HG03558 (cell line): ENCODE results near the gene DBH.

Experiments used
- ATAC-seq: cut with Tn5 transposase; IDR thresholded peaks from one replicate; pipeline ENCODE4 v1.9.1; 2021; ENCODE audit warnings: moderate number of reproducible peaks; ENCODE audit not compliant: unreplicated experiment; ENCODE audit errors: extremely low read depth

DBH gene

DNA sequence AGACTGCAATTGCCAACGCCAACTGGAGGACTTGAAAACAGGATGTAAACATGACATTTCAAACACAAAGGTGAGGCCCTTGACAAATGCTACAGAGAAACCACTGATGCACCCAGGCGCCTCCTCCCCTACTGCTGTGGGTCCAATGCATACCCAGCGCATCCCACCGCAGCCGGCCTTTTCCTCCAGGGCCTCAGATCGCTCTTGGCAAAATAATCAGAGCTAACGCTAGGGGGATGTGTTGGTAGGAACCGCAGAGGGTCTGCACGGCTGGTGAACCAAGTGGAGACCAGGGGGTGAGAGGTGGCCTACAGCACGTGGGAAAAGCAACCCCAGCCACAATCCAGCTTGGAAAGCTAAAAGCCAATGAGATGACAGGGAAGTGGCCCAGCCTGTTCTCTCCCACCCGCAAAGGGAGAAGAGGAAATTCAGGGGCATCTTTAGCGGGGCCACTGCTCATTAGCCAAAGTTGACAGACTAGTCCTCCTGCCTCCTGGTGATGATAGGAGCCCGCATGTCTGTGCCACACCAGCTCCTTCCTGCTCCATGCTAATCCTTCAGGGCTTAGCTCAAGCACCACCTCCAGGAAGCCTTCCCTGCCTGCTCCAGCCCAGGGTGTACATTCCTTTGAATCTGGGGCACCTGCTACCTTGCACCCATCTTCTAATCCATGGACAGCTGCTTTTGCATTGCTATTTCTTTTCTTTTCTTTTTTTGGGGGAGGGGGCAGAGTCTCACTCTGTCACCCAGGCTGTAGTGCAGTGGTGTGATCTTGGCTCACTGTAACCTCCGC lies 32.8 kb upstream of the DBH start:
- ATAC-seq, result no peak

DNA sequence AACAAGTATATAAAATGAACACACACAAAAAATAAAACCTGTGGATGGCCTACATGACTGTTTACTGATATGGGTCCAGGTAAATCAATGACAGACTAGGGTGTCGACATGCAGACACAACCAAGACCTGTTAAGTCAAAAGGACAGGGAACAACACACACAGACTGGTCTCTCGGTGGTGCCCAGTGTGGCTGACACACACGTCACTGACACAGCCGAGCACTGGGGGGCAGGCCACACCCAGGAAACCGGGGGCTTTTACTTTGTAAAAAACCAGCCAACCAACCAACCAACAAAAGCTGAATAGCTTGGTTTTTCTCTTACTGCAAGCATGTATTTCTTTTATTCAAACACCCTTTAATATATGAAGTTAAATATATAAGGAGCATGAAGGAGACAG lies 31.9 kb upstream of the DBH start:
- ATAC-seq, result no peak

DNA sequence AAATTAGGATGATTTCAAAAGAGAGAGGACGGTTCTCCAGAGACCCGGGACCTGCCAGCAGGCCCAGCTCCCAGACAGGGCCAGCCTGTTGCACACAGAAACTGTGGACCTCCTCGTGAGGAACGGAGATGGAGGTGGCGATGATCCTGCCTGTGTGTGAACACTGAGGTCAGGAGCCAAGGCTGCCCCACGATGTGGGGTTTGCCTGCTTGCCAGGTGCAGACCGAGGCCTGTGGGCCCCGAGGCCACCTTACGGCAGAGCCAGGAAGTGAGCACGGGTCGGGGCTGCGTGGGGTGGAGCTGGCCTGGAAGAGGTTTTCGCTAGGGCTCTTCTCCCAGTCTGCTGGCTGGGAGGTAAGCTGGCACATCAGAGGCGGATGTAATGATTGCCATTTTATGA lies 31.3 kb upstream of the DBH start:
- ATAC-seq, result no peak

DNA sequence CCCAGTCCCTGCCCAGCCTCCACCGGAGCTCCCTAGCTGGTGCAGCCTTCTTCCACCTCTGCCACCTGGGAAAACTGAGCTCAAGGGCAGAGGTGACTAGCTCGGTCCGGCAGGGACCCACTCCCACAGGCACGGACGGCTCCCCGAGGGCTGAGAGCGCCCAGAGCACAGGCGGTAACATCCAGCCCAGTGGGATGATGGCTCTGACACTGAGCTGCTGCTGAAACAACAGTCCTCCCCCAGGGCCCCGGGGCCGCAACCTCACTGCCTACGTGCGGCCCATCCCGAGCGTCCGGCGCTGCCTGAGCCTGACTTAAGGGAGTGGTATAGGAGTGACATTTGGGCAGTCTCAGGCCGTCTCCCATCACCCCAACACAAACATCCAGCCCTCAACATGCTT lies 30.7 kb upstream of the DBH start:
- ATAC-seq, result no peak

DNA sequence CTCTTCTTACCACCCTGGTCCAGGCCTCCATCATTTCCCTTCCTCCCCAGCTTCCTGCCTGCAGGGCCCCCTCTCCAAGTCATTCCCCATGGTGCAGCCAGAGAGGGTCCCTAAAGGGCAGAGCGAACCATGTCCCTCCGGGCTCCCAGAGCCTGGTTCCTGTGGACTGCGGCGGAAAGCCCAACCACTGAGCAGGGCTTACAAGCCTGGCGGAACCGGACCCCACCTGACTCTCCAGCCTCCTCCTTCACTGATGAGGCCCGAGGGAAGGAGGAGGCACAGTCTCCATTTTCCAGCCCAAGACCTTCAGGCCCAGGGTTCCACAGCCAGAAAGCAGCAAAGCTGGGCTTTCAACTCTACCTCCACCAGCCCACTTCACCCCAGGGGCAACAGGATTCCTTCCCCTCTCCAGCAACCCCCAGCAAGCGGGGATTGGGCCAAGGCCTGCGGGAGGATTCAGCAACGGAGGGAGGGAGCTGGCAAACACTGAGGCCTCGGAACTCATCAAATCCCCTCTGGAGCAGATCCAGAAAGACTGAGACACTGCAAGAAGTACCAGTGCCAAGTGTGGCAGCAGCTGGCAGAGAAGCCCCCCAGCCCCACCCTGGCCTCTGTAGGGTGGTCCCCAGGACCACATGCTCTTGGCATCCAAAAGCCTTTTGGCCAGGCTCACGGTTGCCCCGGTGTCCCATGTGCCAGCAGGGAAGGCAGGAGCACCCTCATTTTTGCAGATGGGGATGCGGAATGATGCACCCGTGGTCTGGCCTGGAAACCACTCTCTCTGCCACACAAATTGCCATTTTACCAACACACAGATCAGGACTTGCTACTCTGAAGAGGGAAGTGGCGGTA lies 30.1 kb upstream of the DBH start:
- no peak for ATAC-seq

DNA sequence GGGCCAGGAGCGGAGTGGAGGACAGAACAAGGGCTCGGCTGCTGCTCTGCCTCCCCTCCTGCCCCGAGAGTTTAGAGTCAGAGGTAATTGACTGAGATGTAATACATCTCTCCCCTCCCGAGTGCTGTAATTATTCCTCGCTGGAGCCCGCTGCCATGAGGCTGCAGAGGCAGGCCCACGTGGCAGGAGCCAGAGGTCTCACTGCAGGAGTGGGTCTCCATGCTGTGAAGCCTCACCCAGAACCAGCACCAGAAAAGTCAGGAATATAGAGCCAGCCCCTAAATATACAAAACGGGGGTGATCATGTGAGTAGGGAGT lies 29.5 kb upstream of the DBH start:
- ATAC-seq, result no peak

DNA sequence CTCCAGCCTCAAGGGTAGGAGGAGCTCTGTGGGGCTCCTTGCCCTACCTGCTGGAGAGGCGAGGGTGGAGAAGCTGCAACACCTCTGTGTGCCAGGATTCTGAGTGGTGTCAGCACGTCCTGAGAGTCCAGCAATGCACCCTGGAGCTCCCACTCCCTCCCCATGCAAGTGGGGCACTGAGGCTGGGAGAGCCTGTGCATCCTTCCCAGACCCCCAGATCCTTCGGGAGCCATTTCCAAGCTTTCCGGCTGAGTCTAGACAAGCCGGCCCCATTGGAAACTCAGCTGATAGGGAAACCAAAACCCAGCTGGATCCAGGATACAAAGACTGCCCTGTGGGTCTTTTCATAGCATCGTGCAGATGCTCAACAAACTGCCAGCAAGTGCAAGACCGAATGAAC lies 28.8 kb upstream of the DBH start:
- ATAC-seq, result no peak

DNA sequence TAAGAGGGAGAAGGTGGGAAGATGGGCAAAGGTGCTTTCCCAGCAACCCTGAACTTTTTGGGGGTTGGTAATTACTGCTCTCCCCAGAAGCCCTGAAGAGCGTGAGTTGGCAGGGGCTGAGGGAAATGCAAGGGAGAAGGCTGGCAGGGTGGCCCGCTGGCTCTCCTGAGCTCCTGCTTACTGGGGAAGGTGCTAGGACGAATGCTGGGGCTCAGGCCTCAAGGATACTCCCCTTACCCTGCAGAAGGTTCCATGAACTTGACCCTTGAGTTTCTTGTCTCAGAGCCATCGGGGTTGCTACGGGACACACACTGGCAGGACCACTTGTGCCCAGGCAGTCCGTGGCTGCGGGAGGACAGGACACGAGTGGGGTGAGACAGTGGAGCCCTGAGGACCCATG lies 28.2 kb upstream of the DBH start:
- no peak for ATAC-seq

DNA sequence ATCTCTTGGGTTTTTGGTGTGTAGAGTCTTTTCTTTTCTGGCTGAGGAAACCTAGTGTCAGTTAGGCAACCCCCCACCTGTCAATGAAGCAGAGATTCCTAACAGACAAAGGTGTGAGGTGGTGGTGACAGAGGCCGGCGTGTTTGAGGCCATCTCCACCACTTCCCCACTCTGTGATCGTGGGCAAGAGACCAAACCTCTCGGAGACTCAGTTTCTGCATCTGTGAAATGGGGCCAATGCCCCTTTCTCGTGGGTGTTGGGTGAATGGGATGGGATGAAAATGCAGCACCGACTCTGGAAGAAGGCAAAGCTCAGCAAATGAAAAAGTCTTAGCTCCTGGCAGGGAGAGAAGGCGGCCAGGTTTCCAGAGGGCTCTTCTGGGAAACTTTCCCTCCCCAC lies 27.8 kb upstream of the DBH start:
- ATAC-seq, result no peak

DNA sequence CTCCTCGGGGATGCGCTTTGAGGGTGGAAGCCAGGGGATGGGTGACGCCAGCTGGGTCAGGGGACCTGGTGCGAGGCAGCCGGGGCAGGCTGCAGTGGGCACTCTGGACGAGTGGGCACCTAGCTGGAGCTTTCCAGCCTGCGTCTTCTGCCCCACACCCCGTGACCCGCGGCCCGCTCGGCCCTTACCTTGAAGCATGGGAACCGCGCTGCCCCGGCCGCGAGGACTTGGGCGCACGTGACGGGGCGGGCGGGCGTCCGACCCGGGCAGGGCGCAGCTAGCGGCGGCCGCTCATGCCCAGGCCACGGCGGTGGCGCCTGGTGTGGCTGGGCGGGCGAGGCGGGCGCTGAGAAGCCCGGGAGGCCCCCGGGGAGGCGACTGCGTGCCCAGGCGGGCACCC lies 27.3 kb upstream of the DBH start:
- no peak for ATAC-seq

DNA sequence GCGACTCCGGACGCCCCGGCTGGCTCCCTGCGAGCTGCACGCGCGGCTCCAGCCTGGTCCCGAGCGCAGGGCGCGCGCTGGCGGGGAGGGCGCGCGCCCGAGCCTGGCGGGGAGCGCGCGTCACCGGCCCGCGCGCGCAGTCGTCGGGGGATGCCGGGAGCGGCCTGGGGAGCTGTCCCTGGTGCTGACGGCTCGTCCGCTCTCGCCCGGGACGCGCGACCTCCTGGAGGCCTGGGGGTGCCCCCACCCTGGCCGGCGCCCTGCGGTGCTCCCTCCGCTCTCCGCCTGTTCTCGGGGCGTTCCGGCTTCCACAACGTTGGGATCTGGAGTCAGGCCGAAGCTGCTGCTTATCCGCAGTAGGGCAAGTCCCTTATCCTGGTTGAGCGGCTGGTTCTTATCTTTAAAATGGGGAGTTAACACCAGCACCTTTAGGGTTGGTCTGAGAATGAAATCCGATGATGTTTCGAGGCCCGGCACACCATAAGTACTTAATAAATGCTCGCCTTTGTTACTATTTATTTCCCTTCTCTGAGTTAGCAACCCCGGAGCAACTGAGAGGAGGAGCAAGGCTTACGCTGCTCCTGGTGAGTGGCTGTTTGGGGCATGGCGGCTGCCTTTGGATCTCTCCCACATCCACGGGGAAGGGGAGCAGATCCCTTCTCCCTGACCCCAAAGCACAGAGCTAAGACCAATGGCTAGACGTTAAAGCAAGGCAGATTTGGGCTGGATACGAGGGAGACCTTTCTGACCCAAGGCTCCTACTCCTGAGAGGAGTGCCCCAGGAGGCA lies 26.7 kb upstream of the DBH start, which contains the start of gene FAM163B:
TSS of gene FAM163B (minus strand) at position 79 of the 788 bp plus-strand sequence. CDS start 29,166 bp downstream, outside the sequence.
- no peak for ATAC-seq

DNA sequence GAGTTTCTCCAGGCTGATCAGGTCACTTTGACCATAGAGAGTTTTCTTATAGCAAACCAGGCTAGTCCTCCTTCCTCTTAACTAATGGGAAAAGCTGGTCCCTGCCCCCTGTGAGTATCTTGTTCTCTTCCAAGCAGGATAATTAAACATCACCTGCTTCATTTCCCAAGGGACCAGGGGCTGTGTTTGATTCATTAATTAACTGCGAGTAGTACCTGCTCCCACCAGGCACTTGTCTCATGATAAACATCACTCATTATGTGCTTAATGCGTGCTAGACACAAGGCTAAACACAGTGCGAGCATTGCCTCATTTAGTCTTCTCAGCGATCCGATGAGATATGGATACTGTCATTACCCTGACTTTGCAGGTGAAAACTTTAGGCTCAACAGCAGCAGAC lies 25.3 kb upstream of the DBH start:
- no peak for ATAC-seq

DNA sequence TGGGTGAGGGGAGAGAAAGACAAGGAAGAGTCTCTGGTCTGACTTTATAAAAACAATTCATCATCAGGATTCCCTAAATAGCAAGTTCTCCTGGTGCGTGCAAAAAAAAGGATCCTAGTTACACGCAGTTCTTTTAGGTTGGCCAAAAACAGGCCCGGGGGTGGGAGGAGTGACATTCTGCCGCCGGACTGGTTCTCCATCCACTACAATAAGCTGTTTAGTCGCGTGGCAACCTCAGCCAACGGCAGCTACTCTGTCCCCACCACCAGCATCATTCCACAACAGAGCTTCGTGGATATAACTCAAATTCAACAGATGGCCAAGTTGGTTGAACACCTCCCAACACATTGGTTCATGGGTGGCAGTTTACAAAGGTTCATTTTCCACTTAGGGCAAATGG lies 24.1 kb upstream of the DBH start:
- ATAC-seq, result no peak

DNA sequence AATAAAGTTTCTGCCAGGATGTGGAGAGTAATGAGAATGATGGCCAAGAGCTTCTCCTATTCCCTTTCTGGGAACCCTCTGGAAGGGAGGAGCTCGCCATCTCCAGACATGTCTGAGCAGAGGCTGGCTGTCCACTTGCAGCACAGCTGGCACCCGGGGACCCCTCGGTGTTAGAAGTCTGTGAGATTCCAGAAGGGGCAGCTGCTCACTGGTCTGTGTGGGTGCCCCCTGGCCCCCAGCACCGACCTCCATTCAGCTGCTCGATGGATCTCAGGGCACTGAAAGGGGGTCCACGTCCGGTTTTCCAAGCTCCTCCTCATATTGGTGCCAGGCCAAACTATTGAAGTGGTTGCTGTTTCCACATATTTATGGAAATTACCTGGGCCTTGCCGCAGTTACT lies 23.3 kb upstream of the DBH start:
- no peak for ATAC-seq

DNA sequence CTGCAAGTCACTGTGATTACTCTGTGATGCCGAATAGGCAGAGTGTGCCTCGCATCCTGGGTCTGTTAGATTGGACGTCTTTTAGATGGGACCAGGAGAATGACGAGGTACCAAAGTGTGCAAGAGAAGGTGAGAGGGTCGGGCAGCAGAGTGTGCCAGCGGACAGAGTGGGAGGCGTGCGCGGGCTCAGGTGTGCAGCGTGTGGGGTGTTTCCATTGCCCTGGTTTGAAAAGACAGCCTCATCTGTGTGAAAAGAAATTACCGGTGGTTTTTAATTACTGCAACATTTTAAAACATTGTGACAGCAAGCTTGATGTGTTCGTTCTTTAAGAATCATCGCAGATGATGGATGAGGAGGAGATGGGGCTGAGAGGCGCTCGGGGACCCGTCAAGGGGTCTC lies 22.7 kb upstream of the DBH start:
- no peak for ATAC-seq

DNA sequence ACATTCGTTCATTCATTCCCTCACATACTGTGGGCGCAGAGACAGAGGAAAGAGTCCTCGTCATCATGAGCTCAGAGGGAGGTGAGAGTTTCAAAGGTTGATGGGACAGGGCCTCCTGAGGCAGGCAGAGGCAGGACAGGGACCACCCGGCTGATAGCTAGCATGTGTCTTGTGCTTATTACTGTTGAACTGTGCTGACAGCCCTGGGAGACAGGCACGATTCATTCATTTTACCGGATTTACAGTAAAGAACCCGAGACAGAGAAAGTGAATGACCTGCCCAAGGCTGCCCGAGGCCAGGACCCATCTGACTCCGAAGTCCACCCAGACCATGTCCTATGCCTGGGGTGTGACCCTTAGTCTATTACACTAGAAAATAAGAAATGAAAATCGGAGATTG lies 22.1 kb upstream of the DBH start:
- no peak for ATAC-seq

DNA sequence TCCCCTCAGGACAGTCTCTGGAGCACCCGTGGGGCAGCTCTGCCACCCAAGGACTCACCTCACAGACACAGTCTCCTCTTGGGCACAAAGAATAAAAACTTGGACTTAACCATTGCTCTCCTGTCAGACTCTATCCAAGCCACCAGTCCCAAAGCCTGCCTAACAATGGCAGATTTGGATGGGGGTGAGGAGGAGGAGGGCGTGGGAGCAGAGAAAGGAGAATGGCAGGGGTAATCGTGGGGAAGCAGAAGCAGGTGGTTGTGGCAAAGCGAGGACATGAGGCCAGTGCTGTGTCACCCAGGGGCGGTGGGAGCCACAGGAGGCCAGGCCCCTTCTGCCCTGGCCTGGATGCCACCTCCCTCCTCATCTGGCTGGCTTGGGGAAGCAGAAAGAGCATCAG lies 21.5 kb upstream of the DBH start:
- no peak for ATAC-seq

DNA sequence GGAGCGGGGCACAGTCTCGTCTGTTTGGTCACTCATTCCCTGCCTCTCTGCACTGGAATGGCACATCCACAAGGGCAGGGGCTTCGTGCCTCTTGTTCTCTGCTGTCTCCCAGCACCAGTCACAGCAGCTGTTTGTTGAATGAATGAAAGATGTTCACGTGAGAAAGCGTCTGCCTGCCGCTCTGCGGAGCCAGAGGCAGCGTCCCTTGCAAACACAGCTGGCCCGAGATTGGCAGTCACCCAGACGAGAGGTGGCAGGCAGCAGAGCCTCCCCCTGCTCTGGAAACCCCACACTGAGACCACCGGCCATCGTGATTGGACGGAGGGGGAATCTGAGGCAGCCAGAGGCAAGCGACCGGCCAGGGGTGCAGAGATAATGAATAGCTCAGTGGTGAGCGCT lies 21.0 kb upstream of the DBH start:
- ATAC-seq, result no peak

DNA sequence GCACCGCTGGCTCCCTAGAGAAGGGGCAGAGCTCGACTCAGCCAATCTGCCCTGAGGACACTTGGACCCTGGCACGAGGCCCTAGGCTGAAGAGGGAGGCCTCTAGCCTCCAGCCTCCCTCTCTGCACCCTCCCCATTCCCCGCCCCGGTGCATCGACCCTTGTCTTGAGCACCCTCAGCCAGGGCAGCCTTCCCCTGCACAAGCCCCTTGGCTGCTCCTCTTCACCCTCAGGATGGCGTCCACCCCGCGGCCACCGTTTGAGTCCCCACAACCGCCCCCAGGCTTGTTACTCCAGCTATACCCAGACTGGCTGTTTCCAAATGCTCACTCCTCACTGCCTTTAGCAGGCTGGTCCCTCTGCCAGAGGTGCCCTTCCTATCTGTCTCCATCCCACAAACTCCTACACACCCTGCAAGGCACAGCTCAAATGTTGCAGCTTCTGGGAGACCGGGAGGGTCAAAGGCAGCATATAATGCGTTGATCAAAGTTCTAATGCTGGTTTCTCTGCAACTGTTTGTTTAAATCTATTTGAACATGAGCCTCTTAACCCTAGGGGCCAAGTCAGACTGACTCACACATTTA lies 20.5 kb upstream of the DBH start:
- ATAC-seq, result no peak

DNA sequence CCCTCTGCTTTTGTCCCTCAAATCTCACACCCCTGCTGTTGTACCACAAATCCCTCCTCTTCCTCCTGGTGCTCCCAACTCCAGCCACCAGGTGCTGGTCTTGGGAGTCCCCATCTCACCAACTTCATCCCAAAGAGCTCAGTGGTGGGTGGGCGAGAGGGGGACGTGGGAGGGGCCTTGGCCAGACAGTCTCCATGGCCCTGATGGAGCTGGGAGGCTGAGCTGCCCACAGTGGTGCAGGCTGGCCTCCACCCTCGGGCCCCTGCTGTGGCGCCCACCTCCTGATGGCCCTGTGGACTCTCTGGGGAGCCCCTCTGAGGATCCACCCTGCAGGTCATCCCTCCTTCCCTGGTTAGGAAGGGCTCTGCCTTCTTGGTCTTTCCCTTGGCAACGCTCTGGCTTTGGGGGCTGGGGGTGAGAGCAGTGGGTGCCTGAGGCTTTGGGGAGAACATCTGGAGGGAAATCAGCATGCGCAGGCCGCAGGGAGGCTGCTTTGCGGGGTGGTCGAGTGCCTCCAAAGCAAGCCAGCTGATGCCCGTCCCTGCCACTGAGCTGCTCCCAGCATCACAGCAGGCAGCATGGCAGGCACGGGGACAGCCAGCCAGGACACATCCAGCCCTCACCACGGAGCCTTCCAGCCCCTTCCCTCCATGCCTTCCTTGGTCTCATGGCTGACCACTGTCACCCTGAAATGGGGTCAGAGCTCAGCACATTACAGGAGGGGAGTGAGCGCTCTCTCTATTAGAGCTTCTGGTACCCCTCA lies 19.3 kb upstream of the DBH start:
- ATAC-seq, result no peak
